HG03064 (cell line): ENCODE results near the gene WDR90.

Source experiments
- ATAC-seq: cut with Tn5 transposase; IDR thresholded peaks from one replicate; pipeline ENCODE4 v1.9.1; 2021; ENCODE audit warnings: low read depth; ENCODE audit not compliant: unreplicated experiment

Gene WDR90

DNA sequence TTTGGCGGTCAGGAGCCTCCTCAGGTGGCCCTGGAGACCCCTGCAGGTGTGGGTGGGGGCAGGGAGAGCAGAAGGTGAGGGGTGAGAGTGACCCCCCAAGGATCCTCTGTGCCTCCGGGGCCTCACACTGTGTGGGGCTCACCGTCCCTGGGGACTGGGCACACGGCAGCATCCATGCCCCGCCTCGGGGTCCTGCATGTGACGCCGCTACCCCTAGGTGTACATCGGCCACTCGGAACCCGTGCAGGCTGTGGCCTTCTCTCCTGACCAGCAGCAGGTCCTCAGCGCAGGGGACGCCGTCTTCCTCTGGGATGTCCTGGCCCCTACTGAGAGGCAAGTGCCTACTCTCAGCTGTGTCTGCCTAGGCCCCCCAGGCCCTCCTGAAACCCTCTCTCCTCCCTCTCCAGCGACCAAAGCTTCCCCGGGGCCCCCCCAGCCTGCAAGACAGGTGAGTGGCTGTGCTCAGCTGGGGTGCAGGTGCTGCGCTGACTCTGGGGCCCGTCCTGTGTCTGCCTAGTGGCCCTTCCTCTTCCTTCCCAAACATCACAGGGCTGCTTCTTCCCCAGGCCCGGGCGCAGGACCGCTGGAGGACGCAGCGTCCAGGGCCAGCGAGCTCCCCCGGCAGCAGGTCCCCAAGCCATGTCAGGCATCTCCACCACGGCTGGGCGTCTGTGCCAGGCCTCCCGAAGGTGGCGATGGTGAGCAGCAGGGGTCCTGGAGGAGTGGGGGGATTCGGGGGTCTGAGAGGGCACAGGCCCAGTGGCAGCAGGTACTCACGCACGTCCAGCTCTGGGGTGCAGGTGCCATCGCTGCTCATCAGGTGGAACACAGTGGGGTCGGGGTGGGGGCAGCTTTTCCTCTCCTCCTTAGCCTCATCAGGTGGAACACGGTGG lies 9.8 kb downstream of the WDR90 start:
- no peak for ATAC-seq

DNA sequence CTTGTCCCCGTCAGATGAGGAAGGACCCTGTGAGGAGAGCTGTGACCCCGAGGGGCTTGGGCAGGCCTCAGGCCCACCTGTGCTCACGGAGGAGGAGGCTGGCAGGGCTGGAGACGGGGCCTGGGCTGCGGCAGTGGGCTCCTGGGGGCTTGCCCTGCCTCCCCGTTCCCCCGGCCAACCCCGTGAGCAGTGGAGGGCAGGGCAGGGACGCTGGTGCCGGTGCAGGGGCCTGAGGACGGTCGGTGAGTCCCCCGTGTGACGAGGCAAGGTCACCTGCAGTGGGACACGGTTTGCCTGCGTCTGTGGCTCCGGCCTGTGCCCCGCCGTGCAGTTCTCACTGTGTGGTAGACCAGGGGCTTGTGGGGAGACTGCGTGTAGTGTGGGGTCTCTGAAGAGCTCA lies 10.5 kb downstream of the WDR90 start:
- no peak for ATAC-seq

DNA sequence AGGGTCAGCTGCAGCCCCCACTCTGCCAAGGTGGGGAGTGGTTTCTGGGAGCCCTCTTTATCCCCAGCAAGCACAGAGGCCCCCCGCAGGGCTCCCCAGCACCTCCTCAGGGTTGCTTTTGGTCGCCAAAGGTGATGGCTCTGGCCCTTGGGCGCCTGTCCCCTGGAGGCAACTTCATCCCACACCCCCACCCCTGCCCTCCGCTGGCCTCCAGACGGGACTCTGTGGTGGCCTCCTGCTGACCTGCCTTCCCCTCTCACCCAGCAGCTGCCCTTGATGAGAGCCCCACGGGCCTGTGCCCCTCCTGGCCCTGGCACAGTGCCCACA lies 10.9 kb downstream of the WDR90 start:
- no peak for ATAC-seq

DNA sequence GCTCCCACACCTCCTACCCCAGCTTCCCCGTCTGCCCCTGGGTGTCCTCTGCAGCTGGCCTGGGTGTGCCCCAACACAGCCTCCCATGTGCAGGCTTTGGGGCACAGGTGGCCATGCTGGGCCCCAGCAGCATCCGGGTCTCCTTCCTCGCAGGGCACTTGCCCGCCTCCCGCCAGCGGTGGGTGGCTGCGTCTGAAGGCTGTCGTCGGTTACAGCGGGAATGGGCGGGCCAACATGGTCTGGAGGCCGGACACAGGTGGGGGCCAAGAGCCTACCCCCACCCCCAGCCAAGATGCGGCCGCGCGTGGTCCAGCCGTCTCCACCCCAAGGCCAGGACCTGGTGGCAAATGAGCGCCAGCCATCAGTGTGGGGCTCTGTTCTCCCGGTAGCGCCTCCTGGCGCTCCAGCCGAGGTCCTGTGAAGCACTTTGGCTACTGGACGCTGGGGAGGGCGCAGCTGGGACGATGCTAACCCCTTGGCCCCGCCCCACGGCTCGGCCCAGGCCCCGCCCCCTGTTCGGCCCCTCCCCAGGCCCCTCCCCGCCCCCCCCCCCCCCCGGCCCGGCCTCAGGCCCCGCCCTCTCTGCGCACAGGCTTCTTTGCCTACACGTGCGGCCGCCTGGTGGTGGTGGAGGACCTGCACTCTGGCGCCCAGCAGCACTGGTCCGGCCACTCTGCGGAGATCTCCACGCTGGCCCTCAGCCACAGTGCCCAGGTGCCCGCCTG lies 11.5 kb downstream of the WDR90 start:
- ATAC-seq = no peak

DNA sequence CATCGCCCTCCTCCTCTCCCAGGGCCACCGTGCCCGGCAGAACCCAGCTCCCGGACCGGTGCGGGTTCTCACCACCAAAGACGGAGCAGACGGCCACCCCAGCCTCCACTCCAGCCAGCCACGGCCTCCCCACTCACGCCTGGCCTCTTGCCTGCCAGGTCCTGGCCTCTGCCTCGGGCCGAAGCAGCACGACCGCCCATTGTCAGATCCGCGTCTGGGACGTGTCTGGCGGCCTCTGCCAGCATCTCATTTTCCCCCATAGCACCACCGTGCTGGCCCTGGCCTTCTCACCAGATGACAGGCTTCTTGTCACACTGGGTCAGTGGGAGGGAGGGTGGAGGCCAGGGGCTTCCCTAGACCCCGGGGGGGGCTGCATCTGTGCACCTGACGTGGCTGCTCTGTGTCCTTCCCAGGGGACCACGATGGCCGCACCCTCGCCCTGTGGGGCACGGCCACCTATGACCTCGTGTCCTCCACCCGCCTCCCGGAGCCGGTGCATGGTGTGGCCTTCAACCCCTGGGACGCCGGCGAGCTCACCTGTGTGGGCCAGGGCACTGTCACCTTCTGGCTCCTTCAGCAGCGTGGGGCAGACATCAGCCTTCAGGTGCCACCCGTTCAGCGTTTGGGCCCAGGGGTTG lies 12.1 kb downstream of the WDR90 start:
- ATAC-seq = no peak

DNA sequence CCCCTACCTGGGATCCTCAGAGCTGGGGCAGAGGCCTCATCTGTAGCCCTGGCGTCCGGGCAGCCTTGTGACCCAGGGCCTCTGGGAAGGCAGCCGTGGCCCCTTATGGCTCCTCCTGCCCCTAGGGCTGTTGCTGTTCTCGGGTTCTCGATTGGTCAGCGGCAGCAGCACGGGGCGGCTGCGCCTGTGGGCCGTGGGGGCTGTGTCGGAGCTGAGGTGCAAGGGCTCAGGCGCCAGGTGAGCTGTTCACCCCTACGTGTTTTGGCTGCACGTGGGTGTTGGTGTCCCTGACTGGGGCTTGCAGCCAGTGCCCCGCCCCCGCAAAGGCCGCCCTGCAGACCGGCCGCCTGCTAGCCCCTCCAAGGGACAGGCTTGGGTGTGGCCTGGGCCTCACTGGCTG lies 12.9 kb downstream of the WDR90 start:
- no peak for ATAC-seq

DNA sequence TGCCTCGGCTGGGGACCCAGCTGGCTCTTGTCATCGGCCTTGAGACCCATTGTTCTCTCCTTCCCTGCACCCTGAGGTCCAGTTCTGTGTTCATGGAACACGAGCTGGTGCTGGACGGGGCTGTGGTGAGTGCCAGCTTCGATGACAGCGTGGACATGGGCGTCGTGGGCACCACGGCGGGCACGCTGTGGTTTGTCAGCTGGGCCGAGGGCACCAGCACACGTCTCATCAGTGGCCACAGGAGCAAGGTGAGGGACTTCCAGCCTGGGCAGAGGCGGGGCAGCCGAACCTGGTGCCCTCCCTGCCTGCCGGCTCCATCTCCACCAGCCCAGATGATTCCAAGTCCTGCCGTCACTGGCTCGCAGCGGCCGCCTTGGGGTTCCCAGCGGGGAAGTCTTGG lies 13.4 kb downstream of the WDR90 start:
- no peak for ATAC-seq

DNA sequence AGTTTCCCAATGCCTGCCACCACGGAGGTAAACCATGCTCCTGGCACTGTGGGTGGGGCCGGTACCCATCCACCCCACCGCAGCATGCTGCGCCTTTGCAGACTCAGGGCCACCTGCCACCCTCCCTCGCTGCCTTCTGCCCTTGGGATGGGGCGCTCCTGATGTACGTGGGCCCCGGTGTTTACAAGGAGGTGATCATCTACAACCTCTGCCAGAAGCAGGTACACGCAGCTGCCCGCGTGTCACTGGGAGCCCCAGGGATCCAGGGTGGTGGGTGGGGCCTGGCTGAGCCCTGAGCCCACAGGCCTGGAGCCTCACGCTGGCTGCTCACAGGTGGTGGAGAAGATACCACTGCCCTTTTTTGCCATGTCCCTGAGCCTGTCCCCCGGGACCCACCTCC lies 17.4 kb downstream of the WDR90 start:
- ATAC-seq = no peak

DNA sequence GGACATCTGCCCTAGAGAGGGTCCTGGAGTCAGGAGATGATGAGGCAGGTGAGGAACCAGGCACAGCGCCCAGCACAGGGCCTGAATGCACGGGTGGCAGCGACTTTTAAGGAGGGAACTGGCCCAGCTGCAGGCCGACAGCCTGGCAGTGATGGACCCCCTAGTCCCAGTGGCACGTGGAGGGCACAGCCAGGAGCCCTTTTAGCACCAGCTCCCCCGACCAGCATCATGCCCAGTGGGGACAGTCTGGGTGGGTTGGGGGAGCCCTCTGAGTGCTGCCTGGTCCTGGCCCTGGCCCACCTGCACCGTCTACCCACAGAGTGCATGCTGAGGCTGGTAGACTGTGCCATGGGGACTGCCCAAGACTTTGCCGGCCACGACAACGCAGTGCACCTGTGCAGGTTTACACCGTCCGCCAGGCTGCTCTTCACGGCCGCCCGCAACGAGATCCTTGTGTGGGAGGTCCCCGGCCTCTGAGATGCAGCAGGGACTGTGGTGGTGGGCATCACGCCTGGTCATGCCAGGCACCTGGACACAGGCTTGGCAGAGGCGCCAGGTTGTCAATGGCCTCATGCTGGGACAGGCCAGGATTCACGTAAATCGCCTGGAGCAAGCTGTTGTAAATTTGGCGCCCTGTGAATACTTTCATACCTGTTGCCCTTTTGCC lies 18.1 kb downstream of the WDR90 start:
- no peak for ATAC-seq

DNA sequence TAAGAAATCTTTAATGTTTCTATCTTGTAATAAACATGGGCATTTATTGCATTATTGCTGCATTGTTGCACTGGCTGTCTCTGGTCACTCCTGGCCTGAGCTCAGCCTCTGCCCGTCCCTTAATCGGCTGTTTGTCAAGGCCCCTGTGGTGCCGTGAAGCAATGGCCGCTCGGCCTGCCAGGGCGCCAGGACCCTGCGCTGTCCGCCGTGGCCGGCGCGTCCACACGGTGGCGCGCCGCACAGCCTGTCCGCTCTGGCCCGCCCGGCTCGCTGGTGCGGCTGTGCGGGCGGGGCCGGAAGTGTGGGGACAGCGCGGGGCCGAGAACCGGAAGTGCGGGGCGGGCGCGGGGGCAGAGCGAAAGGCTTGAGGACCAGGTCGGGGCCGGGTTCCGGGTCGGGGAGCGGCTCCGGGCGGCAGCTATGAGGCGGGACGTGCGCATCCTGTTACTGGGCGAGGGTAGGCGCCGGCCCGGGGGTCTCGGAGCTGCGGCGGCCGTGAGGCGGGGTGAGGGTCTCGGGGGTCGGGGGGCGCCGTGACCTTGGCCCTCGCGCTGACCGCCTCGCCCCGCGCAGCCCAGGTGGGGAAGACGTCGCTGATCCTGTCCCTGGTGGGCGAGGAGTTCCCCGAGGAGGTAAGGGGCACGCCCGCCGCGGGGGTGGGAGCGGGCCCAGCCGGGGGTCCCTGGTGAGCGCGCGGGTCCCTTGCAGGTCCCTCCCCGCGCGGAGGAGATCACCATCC lies 18.8 kb downstream of the WDR90 start, which contains the start of gene RHOT2:
Gene RHOT2, plus strand, starts transcription at position 353 of the 739 bp plus-strand sequence. Its CDS starts 68 bp downstream, at position 421.
- peak; percentile 64 for ATAC-seq

DNA sequence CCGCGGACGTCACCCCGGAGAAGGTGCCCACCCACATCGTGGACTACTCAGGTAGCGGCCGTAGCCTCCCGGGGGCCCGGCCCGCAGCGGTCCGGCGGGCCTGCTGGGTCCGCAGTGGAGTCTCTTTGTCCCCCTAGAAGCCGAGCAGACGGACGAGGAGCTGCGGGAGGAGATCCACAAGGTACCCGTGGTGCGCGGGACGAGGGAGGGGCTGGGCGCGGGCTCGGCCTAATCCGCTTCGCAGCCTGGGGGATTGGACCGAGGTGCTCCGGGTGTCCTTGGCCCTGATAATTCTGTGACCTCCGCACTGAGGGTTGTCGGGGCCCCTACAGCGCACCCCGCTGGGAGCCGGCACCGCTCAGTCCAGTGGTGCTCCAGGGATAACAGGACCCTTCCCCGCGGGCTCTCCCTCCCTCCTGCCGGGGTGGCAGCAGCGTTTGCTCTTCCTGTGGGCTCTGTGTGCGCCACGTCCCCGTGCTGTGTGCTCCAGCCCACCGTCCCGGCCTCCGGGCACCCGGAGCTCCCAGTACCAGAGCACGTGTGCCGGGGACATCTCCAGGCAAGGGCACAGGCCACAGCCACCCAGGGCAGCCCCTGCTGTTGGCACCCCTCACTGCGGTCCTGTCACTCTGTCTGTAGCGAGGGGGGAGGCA lies 19.5 kb downstream of the WDR90 start:
- ATAC-seq = no peak

DNA sequence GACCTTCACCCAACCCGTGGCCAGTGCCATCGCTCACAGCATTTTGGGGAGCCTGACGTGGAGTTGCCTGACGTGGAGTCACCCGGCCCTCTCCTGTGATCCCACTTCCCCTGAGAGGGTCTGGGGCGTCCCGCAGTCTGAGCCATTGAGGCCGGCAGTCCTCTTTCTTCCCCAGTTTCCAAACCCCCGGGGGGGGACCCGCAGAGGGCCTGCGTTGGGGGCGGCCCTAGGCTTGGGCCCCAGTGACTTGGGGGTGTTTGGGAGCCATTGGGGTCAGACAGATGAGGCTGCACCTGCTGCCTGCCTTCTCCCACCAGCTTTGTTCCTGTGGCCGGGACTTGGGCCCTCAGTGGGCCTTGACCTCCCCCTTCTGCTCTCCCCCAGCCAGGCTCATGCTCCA lies 20.5 kb downstream of the WDR90 start:
- ATAC-seq = no peak

DNA sequence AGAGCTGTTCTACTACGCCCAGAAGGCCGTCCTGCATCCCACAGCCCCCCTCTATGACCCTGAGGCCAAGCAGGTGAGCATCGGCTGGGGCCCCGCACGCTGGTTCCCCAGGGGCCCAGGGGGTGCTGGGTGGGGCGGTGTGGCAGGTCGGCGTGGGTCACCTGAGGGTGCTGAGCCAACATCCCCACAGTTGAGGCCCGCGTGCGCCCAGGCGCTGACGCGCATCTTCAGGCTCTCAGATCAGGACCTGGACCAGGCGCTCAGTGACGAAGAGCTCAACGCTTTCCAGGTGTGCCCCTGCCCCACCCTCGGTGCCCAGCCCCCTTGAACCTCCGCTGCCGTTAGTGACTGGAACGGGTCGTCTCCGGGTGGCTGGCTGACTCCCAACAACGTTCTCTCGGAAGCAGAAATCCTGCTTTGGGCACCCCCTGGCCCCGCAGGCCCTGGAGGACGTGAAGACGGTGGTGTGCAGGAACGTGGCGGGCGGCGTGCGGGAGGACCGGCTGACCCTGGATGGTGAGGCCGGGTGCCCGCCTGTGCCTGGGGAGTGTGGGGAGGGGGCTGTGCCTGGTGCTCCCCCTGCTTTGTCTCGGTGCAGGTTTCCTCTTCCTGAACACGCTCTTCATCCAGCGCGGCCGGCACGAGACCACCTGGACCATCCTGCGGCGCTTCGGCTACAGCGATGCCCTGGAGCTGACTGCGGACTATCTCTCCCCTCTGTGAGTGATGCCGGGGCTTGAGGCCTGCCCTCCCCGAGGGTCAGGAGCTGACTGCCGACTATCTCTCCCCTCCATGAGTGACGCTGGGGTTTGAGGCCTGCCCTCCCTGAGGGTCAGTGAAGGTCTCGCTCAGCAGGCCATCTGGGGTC lies 21.6 kb downstream of the WDR90 start:
- no peak for ATAC-seq

DNA sequence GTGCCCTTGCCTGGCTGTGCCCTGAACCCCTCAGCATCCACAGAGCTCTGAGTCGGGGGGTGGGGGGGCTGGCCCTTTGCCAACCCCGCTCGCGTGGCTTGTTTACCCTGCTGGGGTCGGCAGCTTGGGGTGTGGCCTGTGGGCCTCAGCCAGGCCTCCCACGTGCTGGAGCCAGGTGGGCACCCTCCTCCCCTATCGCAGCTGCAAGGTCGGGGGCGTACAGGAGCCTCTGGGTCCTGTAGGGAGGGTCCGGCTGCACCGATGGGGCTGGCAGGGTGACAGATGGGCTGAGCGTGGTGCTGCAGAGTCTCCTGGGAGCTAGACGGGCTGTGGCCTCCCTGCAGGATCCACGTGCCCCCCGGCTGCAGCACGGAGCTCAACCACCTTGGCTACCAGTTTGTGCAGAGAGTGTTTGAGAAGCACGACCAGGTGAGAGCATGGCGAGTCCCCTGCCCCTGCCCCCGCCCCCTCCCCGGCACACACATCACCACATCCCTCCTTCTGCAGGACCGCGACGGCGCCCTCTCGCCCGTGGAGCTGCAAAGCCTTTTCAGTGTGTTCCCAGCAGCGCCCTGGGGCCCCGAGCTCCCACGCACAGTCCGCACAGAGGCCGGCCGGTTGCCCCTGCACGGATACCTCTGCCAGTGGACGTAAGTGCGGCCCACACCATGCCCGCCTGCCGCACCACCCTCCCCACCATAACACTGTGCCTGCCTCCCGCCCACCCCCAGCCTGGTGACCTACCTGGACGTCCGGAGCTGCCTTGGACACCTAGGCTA lies 22.4 kb downstream of the WDR90 start:
- ATAC-seq = no peak

DNA sequence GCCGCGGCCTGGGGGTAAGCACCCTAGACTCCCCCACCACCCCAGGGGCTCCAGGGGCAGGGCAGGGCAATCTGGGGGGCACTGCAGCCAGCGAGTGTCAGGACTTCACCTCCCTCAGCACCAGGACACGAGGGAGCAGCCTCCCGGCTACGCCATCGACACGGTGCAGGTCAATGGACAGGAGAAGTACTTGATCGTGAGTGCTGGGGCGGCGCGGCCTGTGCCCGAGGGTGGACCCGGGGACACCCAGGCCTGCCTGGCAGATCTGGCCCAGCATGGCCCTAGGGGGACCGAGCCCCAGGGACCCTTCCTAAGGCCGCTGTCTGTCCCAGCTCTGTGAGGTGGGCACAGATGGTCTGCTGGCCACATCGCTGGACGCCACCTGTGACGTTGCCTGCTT lies 23.2 kb downstream of the WDR90 start:
- no peak for ATAC-seq

DNA sequence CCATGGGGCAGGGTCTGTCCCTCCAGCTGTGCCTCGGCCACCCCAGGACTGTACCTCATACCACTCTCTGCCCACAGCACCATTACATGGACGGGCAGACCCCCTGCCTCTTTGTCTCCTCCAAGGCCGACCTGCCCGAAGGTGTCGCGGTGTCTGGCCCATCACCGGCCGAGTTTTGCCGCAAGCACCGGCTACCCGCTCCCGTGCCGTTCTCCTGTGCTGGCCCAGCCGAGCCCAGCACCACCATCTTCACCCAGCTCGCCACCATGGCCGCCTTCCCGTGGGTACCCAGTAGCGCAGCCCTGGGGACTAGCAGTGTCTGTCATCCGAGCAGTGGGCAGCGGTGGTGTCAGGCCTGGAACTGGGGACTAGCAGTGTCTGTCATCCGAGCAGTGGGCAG lies 23.7 kb downstream of the WDR90 start:
- ATAC-seq = no peak

DNA sequence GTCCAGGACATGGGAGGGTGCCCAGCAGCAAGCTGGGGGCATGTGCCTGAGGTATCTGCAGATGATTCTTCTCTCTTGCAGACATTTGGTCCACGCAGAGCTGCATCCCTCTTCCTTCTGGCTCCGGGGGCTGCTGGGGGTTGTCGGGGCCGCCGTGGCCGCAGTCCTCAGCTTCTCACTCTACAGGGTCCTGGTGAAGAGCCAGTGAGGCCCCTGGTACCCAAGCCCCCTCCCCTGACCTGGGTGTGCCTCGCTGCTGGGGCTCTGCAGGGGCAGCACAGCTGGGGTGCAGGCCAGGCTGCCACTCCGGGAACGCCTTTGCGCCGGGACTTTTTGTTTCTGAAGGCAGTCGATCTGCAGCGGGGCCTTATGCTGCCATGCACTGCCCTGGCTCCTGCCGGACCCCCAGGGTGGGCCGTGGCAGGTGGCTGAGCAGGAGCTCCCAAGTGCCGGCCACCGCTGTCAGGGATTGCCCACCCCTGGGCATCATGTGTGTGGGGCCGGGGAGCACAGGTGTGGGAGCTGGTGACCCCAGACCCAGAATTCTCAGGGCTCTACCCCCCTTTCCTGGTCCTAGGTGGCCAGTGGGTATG lies 24.3 kb downstream of the WDR90 start:
- ATAC-seq = no peak
